Activated CD8-positive, alpha-beta memory T cell treated with anti-CD3 and anti-CD28 coated beads for 1 hour (primary cell): ENCODE measurements around the gene SLC39A7.

Experiments
- DNase-seq, 2 donors: peaks; one replicate each; pipeline ENCODE4 v3.0.0-alpha.2; 2020; ENCODE audit warnings: low read depth in 1 of 2; ENCODE audit errors: extremely low read depth in 1 of 2

SLC39A7 gene

DNA sequence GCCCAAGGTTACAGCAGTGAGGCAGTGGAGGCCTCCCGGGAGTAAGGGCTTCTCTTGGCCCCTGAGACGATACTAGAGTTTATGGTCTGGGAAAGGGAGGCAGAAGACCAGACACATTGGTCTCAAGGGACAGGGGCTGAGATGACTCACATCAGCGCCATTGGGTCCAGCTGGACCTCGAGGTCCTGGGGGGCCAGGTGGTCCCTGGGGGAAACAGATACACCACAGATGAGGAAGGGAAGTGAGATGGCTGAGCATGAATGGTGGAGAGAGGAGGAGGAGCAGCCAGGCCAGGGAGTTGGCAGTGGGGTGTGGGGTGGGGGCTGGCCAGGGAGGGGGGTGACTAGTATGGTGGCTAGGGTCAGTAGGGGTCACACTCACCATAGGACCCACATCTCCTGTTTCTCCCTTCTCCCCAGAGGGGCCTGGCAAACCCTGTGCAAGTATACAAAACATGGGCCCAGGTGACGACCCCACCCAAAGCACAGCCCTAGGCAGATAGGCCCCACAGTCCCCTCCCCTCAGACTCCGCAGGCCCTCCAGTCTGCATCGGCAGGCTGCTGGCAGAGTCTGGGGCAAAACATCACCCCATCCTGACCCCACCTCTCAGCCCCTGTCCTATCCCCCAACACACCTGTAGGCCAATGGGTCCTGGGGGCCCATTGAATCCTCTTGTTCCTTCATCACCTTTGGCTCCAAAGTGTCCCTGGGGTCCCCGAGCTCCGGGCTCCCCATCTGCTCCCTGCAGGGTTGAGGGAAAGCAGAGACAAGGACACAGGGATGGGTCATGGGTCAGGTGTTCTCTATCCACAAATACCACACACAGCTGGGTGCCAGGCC lies 30.3 kb upstream of the SLC39A7 start:
- DNase-seq = no peak

DNA sequence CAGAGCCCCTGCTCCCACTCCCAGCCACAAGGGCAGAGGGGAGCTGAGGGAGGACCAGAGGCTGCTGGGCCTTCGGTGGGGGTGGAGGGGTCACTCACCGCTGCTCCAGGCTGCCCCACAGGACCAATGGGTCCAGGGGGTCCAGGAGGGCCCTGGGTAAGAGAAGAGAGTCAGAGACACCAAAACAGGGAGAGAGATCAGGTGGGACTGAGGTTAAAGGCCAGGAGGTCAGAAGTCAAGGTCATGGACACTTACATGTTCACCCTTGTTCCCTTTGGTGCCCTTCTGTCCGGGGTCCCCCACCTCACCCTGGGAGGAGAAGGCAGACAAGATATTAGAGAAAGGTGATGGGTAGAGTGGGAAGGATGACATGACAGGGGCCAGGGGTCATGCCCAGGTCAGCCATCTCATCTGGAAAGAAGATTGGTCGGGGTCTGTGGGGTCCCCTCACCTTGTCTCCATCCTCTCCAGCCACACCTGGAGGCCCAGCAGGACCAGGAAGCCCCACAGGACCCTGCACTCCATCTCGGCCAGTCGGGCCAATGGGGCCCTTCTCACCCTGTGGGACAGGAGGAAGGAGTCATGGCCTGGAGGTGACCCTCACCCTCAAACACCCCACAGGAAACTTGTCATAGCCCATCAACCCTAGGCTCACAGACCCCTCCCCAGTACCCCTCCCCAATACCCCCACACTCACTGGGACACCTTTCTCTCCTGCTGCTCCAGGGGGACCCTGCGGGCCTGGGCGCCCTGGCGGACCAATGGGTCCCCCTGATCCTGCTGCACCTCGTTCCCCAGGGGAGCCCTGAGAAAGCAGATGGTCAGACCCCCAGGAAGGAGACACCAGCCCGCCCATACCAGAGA lies 29.4 kb upstream of the SLC39A7 start:
- DNase-seq = no peak

DNA sequence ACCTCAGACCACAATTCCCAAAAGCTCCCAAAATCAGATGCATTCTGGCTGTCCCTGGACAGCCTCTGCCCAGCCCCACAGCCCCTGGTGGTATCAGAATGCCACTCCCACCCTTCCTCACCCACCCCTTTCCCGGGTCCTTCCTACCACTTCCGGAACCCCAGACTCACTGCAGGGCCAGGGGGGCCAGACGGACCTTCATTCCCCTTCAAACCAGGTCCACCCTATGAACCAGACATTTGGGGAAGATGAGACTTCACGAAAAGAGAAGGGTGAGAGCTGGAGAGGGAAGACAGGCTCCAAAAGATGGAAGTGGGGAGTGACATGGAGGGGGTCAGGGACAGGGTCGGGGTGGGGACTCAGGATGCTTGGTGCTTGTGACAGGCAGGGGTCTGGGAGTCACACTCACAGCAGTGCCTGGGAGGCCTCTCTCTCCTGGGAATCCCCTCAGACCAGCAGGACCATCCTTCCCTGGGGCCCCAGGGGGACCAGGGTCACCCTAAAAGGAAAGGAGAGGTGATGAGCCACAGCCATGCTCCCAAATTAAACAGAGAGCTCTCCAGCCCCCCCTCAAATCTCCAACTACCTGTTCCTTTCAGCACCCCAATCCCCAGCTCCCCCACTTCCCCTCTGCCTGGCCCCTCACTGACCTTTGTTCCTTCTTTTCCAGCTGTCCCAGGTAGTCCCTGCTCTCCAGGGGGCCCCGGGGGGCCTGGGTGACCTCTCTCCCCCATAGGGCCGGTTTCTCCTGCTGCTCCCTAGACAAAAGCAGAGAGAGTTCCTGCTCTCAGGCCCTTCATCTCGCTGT lies 28.6 kb upstream of the SLC39A7 start:
- no peak for DNase-seq

DNA sequence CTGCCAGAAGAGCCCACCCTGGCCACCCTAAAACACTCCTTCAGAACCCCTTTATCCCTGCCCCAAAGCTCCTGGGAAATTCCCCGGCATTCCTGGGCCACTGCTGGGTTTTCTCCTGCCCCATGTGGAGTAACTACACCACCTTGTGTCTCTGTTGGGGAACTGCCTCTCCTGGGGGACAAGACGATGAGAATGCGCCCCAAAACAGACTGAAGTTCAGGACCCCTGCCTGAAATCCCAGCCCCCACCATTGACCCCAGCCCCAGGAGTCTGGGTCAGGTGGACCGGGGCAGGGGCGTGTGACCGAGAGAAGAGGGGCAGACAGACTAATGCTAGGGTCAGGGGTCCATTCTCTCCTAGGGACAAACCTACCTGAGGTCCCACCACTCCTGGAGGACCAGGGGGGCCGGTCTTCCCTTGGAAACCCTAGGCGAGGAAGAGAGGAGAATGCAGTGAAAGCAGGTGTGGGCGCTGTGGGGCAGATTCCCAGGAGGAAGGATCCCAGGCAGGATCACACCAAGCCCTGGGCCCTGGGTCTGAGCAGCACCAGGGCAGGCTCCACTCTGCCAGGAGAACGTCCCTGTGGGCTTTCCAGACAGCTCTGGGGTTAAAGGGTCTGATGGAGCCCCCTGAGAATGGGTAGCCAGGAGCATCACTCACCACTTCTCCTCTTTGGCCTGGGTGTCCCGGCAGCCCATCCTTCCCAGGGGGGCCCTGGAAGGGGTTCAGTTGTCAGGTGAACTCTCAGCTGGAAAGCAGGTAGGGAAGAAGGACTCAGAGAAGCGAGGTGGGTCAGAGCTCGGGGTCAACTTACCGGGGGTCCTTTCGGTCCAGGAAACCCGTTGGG lies 27.8 kb upstream of the SLC39A7 start:
- DNase-seq = no peak

DNA sequence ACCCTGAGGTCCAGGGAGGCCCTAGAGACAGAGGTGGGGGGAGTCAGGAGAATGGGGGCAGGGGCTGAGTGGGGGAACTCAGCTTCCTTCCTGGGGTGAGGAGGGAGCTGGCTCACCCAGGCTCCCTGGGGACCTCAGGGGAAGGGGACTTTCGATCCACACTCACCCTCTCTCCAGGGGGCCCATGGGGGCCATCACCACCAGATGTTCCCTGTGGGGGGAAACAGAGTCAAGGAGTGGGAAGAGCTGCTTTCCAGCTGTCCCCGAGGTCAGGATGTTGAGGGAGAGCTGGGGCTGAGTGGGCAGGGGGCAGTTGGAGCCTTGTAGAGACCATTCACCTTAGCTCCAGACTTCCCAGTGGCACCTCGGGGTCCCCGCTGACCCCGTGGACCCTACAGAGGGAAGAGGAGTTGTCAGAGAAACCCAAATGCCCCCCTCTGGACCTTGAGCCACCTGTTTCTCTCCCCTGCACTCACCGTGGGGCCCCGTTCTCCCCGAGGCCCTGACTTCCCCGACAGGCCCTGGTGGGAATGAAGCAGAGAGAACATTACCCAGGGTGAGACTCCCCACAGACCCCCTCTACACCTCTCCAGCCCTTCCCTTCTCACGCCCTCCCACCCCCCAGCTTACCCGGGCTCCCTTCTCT lies 27.0 kb upstream of the SLC39A7 start:
- DNase-seq = no peak

DNA sequence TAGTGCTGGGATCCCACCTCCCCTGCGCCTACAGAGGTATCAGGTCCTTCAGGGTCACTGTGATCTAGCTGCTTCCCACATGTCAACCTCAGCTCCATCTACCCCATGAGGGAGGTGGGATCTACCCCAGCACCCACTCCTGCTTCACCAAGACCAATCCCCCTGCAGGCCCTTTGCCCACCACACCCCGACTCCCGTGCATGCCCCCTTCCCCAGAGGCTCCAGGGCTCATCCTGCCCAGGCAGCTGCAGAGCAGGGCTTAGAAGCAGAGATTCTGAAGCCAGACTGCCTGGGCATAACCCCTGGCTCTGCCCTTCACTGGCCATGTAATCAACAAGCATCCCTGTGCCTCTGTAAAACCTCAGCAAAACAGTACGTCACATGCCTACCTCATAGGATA lies 25.9 kb upstream of the SLC39A7 start:
- DNase-seq = no peak

DNA sequence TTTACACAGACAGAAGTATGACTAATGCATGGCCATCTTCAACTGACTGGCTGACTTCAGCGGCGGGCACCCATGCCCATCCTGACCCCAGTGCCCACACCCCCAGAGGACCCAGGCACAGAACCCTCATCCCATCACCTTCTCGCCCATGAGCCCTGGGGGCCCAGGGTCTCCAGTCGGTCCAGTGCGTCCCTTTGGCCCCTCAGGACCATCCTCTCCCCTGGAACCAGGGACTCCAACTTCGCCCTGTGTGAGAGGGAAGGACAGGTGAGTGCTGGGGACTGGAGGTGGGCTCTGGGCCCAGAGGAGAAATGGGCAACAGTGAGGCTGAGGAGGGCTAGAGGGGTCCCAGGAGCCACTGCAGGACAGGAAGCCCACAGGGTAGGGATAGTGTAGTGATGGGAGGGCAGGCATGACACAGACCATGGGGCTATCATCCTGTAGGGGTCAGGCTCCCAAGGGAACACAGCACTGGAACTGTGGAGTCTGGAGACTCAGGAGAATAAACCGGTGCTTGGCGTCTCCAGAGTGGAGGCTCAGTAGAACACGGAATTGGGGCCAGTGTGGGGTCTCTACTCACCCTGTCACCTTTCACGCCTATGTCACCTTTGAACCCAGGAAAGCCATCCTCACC lies 25.1 kb upstream of the SLC39A7 start:
- DNase-seq = no peak

DNA sequence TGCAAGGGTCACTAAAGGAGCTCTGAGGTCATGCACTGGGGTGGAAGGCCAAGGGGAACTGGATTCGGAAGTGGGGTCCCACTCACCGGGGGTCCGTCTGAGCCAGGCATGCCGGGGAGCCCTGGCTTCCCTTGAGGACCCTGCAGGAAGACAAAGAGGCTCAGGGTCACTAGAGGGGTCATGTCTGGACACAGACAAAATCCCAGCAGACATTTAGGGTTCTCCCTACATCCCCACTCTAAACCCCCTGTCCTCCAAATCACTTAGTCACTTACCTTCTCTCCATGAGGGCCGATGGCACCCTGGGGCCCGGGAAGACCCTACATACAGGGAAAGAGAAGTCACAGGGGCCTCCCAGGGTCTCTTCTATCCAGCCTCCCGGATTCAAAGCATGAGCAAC lies 23.8 kb upstream of the SLC39A7 start:
- DNase-seq = no peak

DNA sequence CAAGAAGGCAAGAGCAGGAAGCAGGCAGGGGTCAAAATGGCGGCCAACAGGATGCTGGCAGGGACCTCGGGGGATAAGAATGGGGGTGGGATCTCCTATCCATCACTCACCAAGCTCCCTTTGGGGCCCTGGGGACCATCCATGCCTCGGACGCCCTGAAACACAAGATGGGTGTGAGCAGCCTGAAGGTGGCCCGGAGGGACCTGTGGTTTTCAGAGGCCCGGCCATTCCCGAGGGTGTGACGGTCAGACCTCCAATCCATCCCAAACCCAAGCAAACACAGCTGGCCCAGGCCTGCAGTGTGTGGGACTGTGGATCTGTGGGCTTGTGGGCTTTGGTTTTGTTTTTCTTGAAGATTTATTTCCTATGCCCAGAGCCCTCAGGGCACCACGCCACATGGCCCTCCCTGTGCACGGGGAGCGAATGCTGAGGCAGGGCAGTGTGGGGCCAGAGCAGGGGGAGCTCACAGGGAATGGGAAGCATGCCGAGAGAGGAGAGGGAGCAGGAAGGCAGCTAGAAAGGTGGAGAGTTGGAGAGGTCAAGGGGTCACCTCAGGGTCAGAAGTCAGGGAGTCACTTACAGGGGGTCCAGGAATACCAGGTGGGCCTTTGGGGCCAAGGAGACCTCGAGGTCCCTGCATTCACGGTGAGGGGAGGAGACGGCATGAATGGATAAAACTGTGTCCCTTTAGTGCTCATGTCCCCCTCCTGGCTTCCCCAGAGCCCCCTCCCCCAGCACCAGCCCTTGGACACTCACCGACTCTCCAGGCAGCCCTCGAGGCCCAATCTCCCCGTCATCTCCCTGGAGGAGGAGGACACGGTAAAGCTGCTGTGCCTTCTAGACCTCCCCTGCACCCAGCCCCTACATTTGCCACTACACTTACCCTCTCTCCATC lies 22.9 kb upstream of the SLC39A7 start:
- no peak for DNase-seq

DNA sequence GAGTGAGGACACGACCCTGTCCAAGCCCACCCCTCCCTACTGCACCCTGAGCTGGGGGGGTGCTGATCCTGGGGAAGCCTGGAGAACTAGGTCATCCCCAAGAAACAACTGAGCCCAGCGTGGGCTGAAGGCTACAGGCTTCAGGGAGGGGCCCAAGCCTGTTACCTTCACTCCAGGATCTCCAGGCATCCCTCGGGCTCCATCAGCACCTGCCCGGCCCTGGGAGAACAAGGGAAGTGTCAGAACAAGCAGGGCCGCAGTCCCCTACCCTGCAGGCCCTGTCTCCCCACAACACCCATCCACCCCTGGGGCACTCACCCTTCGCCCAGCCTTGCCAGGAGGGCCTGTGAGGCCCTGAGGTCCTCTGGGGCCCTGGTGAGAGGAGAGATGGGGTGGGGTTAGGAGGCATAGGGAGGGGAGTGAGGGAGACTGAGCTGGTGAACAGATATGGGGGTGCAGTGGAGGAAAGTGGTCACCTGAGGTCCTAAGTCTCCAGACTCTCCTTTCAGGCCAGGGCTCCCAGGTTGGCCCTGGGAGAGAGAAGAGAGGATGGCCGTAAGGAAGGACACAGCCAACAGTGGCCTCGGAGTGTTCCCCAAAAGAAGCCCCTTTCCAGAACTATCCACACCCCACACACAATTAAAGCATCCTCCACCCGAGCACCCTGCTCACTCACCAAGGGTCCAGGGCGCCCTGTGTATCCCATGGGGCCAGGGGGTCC lies 21.8 kb upstream of the SLC39A7 start:
- no peak for DNase-seq

DNA sequence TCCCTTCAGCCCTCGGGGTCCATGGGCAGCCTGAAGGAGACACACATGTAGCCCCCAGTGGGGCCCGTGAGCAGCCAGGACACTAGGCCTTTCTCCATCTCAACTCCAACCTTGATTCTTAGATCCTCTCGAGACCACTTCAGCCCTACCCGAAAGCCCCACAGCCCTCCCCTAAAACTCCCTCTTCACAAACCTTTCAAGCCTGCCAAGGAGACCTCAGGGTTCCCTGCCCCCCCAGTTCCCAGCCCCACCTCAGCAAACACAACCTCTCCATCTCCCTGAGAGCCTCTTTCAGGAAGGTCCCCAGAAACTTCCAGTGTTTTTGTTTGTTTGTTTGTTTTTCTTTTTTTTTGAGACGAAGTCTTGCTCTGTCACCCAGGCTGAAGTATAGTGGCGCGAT lies 19.5 kb upstream of the SLC39A7 start:
- DNase-seq = no peak

DNA sequence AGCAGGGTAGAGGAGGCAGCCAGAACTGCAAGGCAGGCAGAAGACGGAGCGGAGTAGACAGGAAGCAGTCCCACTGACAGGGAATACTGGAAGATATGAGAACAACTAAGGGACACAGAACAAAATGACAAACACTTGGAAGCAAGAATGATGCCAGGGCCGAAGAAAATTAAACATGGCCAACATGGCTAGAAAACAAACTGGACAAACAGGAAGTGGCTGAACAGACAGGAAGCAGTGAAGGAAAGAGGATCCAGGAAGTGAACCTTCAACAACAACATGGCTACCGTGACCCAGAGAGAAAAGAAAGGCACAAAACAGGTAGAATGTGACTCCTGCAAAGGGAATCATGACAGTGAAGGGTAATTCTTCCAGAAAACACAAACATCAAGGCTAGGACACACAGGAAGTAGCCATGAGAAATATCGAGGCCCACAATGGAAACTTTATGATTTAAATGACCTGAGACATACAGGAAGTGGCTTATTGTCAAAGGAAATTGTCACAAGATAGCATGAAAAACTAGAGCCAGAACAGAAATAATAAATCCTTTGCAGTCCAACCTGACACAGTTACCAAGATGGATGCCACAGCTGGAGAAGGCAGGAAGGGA lies 17.5 kb upstream of the SLC39A7 start:
- no peak for DNase-seq

DNA sequence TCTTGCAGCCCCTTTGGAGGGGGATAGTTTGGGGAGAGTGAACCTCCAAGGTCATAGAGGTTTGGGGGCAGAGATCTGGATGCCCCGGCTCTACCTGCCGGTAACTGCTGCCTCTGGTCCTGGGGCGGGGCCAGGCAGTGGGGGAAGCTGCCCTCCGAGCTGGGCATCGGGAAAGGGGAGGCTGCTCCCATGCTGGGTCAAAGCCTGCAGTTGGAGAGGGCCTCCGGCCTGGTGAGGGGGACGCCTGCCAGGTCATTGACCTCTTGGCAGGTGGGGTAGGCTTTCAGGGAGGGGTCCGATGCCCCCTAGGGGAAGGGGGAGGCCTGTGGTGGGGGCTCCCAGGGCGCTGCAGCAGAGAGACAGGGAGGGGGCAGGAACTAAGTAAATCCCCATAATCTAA lies 15.5 kb upstream of the SLC39A7 start:
- no peak for DNase-seq

DNA sequence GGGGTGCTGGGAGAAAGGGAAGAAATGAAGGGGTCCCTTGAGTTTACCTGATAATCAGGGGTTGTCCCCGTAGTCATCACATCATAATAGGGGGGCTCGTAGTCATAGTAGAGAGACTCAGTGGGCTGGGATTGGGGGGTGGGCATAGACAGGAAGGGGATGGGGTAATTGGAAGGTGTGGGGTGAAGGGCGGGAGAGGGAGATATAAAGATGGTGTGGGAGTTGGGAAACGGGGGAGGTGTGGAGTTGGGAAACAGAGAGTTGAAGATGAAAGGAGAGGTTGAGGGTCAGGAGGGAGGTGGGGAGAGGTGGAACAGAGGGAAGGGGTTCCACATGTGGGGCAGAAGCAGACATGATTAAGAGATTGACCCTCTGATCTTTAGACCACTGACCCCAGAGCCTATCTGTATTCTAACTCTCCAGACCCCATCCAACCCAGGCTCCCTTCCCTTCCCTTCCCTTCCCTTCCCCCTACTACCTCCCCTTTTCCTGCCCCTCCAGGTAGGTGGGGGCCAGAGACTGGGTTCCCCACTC lies 14.9 kb upstream of the SLC39A7 start:
- DNase-seq = no peak

DNA sequence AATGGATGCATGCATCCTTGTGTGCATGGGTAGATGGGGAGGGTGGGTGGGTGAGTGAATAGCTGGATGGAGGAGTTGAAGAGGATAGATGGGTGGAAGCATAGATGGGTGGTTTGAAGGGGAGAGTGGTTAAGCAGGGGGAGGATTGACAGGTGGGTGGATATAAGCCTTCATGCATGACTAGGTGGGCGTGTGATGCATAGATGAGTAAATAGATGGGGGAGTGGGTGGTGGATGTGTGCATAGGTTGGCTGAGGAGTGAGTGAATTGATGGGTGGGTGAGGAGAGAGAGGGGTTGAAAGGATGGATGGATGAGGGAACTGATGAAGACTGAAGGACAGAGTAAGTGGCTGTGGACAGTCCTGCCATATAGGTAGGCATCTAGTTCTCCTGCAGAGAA lies 12.9 kb upstream of the SLC39A7 start:
- DNase-seq = no peak

DNA sequence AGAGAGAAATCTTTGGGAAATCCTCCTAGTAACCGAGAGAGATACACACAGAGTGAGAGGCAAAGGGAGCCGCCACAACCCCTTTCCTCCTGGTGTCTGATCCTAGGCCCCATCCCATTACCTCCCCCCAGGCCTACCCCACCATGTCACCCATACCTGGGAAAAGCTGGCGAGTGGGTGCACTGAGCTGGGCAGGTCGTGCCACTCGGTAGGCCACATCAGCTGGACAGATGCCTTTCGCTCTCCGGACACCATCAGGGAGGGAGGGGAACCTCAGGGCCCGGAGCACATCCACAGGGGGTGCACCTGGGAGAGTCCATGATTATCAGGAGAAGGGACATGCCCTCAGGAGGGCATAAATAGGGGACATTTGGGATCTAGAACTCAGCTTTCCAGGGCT lies 11.5 kb upstream of the SLC39A7 start:
- DNase-seq = no peak
